ENCODE results near the gene SCN3B. TPM values are rescaled to one million over a fixed set of nuclear protein-coding genes. Genes with fewer than 3 reads are reported as not detected.

Gene SCN3B, protein sequence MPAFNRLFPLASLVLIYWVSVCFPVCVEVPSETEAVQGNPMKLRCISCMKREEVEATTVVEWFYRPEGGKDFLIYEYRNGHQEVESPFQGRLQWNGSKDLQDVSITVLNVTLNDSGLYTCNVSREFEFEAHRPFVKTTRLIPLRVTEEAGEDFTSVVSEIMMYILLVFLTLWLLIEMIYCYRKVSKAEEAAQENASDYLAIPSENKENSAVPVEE
- total RNA-seq, result 10 to 100 TPM in 5 of 8 experiments, 1 to 10 TPM in 1, under 1 TPM in 2; 0.13 to 67.3 (median 25.3) TPM

DNA sequence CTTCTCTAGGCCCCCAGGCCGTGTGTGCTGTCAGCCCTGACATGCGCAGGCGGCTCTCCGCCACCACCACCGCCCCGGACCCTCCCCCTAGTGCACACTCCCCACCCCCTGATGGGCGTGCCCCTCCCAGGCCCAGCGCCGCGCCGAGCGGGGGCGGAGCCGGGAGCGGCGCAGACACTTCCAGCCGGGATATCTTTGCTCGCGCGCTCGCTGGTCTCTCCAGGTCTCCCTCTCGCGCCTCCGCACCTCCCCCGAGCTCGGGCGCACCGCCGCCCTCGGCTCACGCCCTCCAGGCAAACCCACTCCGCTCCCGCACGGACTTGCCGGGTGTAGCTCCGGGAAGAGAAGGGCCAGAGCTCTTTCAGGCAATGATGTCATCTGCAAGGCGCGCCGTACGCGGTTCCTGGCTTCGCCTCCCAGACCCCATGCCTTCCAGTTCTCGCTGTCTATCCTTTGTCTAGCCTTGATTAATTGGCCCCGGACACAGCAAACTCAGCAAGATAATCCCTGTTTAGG is at the start of gene SCN3B:
SCN3B (minus strand) TSS at position 59 of the 516 bp plus-strand sequence. CDS start 823 bp downstream, outside the sequence.
- Histone ChIP-seq H3K27ac (peak within 1 kb of the TSS; percentile 87 to 95), H3K4me1 (replicated peaks in 1 of 2) (peaks cover 17% of the 10 kb centered on the region in 2 donors), H3K4me3 (peak within 1 kb of the TSS; percentile 55 to 74 (median 70))
- in situ Hi-C loops (cut with MboI; ENCODE audit: low pct_unique_long_range_greater_than_20kb in 2 of 9, low sequenced_read_pairs in 9 of 9, unreplicated experiment in 9 of 9), result no loop called here
- 0 to 10% (median 0%) methylated on average over 1 to 3 of the region's 44 CpGs; no CpG with 5 or more reads in 5 of the 10 experiments for WGBS, 10 experiments
- peak; percentile 83 to 94 (median 87) for ATAC-seq (replicated peaks in 6 of 8)

DNA sequence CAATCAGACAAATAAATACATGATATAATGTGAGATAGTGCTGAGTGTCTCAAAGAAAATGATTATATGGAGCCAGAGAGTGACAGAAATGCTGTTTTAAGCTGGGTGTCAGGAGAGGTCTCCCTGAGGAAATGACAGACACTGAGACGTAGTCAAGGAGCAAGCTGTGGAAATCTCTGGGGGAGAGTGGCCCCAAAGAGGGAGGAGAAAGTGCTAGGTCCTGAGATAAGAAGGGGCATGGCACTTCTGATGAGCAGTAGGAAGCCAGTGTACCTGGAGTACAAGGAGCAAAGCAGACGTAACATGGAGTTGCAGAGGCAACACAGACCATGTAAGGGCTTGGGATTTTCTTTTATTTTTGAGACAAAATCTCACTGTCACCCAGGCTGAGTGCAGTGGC is 48.3 kb upstream of the SCN3B start:
- peaks cover 7 to 12% of the 10 kb centered on the region in 2 donors for H3K4me1 ChIP-seq (replicated peaks in 1 of 2)
- ATAC-seq (replicated peaks in 6 of 8), result no peak
- in situ Hi-C loops (cut with MboI; ENCODE audit: low pct_unique_long_range_greater_than_20kb in 2 of 9, low sequenced_read_pairs in 9 of 9, unreplicated experiment in 9 of 9), result loop anchor here in 3 of 9 experiments (10.0 to 25.0 kb wide), 3 partner anchors 58 to 115 kb away; no protein-coding TSS in a partner anchor
- no peak overlapping the region for H3K27ac ChIP-seq
- WGBS, 10 experiments, result 43 to 100% (median 83%) methylated on average over 1 to 2 of the region's 2 CpGs; no CpG with 5 or more reads in 7 of the 10 experiments
- H3K4me3 ChIP-seq, result no peak overlapping the region

DNA sequence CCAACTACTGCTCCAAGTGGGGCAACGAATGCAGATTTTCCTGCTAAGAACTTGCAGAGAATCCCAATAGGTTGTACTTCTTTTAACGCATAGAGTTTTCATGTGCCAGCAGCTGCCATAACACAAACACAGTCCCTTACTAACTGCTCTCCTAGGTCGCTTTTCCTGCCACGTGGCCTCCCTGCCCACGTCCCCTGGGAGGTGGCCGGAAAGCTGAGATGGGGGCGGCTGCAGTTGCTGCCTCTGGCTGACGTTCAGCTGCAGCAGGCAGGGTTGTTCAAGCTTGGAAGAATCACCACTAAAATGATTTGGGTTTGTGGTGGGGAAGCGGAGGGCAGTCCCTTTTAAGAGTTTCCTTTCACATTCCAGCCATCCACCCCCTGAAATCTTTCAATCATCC is 47.7 kb upstream of the SCN3B start:
- Histone ChIP-seq H3K27ac (no peak overlapping the region), H3K4me1 (replicated peaks in 1 of 2) (peaks cover 7 to 14% of the 10 kb centered on the region in 2 donors), H3K4me3 (no peak overlapping the region)
- 10 to 100% (median 49%) methylated on average over 1 to 8 of the region's 9 CpGs; no CpG with 5 or more reads in 2 of the 10 experiments for WGBS, 10 experiments
- ATAC-seq (replicated peaks in 6 of 8), result peak in 1 of 8 experiments; percentile 36
- in situ Hi-C loops (cut with MboI; ENCODE audit: low pct_unique_long_range_greater_than_20kb in 2 of 9, low sequenced_read_pairs in 9 of 9, unreplicated experiment in 9 of 9), result loop anchor here in 3 of 9 experiments (10.0 to 25.0 kb wide), 3 partner anchors 57 to 115 kb away; no protein-coding TSS in a partner anchor

DNA sequence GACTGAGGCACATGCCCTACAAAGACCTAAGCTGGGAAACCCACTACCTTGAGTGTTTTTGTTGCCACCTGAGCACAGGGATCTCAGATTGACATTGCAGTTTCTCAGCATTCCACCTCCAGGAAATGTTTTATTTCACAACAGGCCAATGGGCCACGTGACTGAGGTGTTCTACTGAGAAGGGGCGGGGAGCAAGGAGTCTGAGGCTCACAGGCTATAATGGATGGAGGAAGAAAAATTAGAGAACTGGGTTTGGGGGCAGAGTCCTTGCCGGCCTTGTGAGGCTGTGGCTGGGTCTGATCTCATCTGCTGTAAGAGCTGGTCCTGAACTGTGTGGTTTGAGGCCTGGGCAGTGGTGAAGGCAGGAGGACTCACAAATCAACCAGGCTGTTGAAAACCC is 46.3 kb upstream of the SCN3B start:
- Histone ChIP-seq H3K4me1 (replicated peaks in 1 of 2) (peaks cover 7 to 14% of the 10 kb centered on the region in 2 donors), H3K27ac (no peak overlapping the region), H3K4me3 (no peak overlapping the region)
- no peak for ATAC-seq (replicated peaks in 6 of 8)
- in situ Hi-C loops (cut with MboI; ENCODE audit: low pct_unique_long_range_greater_than_20kb in 2 of 9, low sequenced_read_pairs in 9 of 9, unreplicated experiment in 9 of 9), result loop anchor here in 3 of 9 experiments (10.0 to 25.0 kb wide), 3 partner anchors 56 to 113 kb away; no protein-coding TSS in a partner anchor
- WGBS, 10 experiments, result 17 to 100% (median 83%) methylated on average over 1 to 3 of the region's 3 CpGs; no CpG with 5 or more reads in 3 of the 10 experiments

DNA sequence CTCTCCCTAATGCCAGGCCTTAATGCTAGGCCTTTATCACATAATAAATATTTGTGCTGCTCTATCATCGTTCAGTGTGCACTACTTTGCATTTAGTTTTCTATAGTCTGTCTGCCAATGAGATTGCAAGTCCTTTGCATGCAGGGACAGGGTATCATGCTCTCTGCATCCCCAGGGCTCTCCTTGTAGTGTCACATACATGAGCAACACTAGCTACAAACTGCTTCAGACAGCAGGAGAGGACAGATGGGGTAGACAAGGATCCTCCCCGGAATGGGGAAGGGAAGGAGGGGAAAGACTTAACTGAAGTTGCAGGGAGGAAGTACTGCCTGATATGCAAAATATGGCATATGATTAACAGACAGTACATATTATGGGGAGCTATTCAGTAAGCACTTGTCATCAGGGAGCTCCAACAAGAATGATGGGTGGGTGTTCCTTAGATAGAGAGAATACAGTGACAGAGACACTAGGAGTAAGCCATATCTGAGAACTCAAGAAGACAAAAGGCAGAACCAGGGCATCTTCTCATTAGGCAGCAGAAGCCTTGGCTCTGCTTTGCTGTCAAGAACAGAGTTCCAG is 44.2 kb upstream of the SCN3B start:
- Histone ChIP-seq H3K27ac (no peak overlapping the region), H3K4me3 (no peak overlapping the region), H3K4me1 (replicated peaks in 1 of 2) (peaks cover 7 to 16% of the 10 kb centered on the region in 2 donors)
- in situ Hi-C loops (cut with MboI; ENCODE audit: low pct_unique_long_range_greater_than_20kb in 2 of 9, low sequenced_read_pairs in 9 of 9, unreplicated experiment in 9 of 9), result no loop called here
- ATAC-seq (replicated peaks in 6 of 8), result peak in 7 of 8 experiments; percentile 22 to 94 (median 59)
- 0 to 83% (median 67%) methylated on average over 1 to 2 of the region's 2 CpGs; no CpG with 5 or more reads in 3 of the 10 experiments for WGBS, 10 experiments

DNA sequence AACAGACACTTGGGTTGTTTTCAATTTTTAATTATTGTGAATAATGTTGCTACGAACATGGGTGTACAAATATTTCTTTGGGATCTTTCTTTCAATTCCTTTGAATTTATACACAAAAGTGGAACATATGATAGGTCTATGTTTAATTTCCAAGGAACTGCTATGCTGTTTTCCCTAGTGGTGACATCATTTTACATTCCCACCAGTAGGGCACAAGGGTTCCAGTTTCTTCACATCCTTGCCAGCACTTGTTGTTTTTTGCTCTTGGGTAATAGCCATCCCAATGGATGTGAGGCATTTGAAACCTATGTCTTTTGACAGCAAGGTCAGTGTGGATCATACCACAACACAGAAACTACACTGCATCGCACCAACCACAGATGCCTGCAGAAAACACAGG is 41.8 kb upstream of the SCN3B start:
- ATAC-seq (replicated peaks in 6 of 8), result no peak
- no peak overlapping the region for H3K27ac ChIP-seq
- WGBS, 10 experiments, result 0 to 100% (median 67%) methylated on average over 1 to 2 of the region's 2 CpGs; no CpG with 5 or more reads in 2 of the 10 experiments
- in situ Hi-C loops (cut with MboI; ENCODE audit: low pct_unique_long_range_greater_than_20kb in 2 of 9, low sequenced_read_pairs in 9 of 9, unreplicated experiment in 9 of 9), result no loop called here
- H3K4me1 ChIP-seq (replicated peaks in 1 of 2), result peaks cover 7 to 16% of the 10 kb centered on the region in 2 donors
- no peak overlapping the region for H3K4me3 ChIP-seq

DNA sequence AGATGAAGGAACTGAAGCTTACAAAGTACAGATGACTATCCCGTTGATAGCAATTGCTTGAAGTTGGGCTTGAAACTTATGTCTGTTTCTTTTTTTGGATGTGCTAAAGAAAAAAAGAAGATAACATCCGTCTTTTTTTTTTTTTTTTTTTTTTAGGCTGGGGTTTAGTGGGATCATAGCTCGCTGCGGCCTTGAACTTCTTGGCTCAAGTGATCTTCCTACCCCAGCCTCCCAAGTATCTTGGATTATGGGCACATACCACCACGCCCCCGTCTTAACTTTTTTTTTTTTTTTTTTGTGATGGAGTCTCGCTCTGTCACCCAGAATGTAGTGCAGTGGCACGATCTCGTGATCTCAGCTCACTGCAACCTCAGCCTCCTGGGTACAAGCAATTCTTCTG is 40.8 kb upstream of the SCN3B start:
- no peak overlapping the region for H3K4me3 ChIP-seq
- in situ Hi-C loops (cut with MboI; ENCODE audit: low pct_unique_long_range_greater_than_20kb in 2 of 9, low sequenced_read_pairs in 9 of 9, unreplicated experiment in 9 of 9), result no loop called here
- H3K27ac ChIP-seq, result no peak overlapping the region
- peaks cover 7 to 16% of the 10 kb centered on the region in 2 donors for H3K4me1 ChIP-seq (replicated peaks in 1 of 2)
- no peak for ATAC-seq (replicated peaks in 6 of 8)
- WGBS, 10 experiments, result 20 to 89% (median 76%) methylated on average over 3 to 8 of the region's 9 CpGs

DNA sequence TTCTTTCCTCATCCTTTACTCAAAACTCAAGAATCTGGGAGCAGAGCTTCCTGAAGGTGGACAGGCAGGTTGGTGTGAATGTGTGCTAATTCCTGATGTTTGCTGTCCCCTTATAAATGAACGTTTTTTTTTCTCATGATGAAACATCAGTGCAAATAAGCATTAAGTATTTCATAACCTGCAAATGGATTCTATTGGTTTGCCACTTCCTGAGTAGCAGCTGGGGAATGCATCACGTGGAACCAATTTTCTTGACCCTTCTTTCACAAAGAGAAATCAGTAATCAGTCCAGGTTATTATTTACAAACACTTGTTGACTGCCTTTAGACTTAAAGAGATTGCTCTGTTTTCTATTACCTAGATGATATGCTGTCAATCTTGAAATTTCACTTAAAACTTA is 40.1 kb upstream of the SCN3B start:
- no peak overlapping the region for H3K27ac ChIP-seq
- peak in 4 of 8 experiments; percentile 33 to 54 (median 38) for ATAC-seq (replicated peaks in 6 of 8)
- no peak overlapping the region for H3K4me3 ChIP-seq
- peaks cover 7 to 16% of the 10 kb centered on the region in 2 donors for H3K4me1 ChIP-seq (replicated peaks in 1 of 2)
- WGBS, 10 experiments, result 4 to 67% (median 54%) methylated on average over 1 to 2 of the region's 2 CpGs; no CpG with 5 or more reads in 1 of the 10 experiments
- in situ Hi-C loops (cut with MboI; ENCODE audit: low pct_unique_long_range_greater_than_20kb in 2 of 9, low sequenced_read_pairs in 9 of 9, unreplicated experiment in 9 of 9), result no loop called here

DNA sequence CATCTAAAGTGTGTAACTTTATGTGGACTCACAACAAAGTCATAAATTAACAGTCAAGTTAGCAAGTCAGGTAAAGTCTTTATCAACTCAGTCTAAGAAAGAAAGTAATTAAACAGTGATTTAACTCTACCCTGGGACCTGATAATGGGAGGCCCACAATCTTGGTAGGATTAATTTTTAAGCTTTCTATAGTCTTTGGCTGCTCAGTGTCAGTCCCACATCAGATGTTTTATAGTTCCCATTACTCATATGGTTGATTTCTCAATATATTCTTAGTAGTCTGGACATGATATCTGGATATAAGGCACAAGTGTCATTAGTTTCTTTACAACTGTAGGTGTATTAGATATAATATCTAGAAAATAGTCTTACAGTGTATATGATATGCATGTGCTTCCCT is 38.5 kb upstream of the SCN3B start:
- Histone ChIP-seq H3K4me1 (replicated peaks in 1 of 2) (peaks cover 0 to 7% of the 10 kb centered on the region in 2 donors), H3K27ac (no peak overlapping the region), H3K4me3 (no peak overlapping the region)
- ATAC-seq (replicated peaks in 6 of 8), result no peak
- in situ Hi-C loops (cut with MboI; ENCODE audit: low pct_unique_long_range_greater_than_20kb in 2 of 9, low sequenced_read_pairs in 9 of 9, unreplicated experiment in 9 of 9), result no loop called here

DNA sequence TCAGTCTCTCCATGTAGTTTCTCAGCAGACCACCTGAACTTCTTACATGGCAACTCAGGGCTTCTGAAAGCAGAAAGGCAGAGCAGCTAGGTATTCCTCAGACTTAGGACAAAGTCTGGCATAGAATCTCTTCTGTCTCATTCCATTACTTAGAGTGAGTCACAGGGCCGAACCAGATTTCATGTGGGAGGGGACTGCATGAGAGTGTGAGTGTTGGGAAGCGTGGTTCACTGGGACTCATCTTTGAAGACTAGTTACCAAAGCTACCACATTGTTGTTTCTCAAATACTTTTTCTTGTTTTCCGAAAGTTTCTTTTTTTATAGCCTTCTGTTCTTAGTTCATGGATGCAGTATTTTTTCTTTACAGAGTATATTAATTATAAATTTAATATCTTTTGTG is 36.1 kb upstream of the SCN3B start:
- Histone ChIP-seq H3K4me3 (no peak overlapping the region), H3K4me1 (replicated peaks in 1 of 2) (peaks cover 0 to 2% of the 10 kb centered on the region in 2 donors), H3K27ac (no peak overlapping the region)
- 0 to 95% (median 59%) methylated on average over 1 to 3 of the region's 3 CpGs for WGBS, 10 experiments
- in situ Hi-C loops (cut with MboI; ENCODE audit: low pct_unique_long_range_greater_than_20kb in 2 of 9, low sequenced_read_pairs in 9 of 9, unreplicated experiment in 9 of 9), result no loop called here
- ATAC-seq (replicated peaks in 6 of 8), result peak in 2 of 8 experiments; percentile 100

DNA sequence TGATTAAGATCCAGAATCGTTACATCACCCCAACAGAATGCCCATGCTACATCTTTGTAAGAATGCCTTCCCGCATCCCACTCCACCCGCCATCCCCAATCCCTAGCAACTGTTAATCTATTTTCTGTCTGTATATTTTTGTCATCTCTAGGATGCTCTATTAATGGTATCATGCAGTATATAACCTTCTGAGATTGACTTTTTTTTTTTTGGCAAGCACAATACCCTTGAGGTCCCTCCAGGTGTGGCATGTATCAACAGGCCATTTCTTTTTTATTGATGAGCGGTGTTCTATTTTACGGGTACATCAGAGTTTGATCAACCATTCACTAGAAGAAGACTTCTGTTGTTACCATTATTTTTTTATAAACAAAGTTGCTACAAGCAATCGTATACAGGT is 30.2 kb upstream of the SCN3B start:
- 40 to 100% (median 91%) methylated on average over 2 to 6 of the region's 6 CpGs for whole genome bisulfite sequencing, 10 experiments
- no peak for ATAC-seq (replicated peaks in 6 of 8)
- in situ Hi-C loops (cut with MboI; ENCODE audit: low pct_unique_long_range_greater_than_20kb in 2 of 9, low sequenced_read_pairs in 9 of 9, unreplicated experiment in 9 of 9), result no loop called here
- peaks cover 15 to 19% of the 10 kb centered on the region in 2 donors for H3K4me1 ChIP-seq (replicated peaks in 1 of 2)
- no peak overlapping the region for H3K27ac ChIP-seq
- no peak overlapping the region for H3K4me3 ChIP-seq

DNA sequence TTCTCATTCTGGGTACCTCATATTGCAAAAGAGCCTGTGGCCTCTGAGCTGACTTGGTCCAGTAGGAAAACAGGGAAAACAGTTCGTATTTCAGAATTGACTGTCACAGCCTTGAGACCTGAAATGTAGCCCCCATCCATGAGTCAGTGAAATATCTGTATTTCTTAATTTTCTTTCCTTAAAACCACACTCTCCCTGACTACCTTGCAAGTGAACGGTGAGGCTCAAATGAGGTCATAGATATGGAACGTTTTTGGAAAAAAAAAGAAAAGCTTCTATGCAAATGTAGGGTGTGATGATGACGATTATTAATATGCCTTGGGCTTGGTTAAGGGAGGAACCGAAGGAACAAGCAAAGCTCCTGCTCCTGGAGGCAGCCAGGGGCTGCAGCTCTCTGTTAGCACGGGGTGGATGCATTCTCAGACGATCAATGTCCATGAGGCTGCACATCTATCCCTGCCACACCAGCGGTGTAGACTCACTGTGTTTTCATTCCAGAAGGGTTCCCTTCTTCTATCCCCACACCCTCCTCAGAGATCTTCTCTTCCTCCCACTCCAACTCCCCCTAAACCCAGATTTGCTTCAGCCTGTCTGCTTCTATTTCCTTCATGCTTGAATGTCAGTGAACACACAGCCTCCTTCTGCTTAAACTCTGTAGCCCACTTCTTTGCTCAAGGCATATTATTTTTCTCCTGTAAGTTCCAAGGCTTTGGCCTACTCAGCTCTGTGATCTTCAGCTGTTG is 29.2 kb upstream of the SCN3B start:
- H3K4me3 ChIP-seq, result no peak overlapping the region
- in situ Hi-C loops (cut with MboI; ENCODE audit: low pct_unique_long_range_greater_than_20kb in 2 of 9, low sequenced_read_pairs in 9 of 9, unreplicated experiment in 9 of 9), result no loop called here
- 0 to 64% (median 49%) methylated on average over 2 to 8 of the region's 8 CpGs; no CpG with 5 or more reads in 1 of the 10 experiments for WGBS, 10 experiments
- peaks cover 15 to 19% of the 10 kb centered on the region in 2 donors for H3K4me1 ChIP-seq (replicated peaks in 1 of 2)
- peak; percentile 53 to 99 (median 88) for ATAC-seq (replicated peaks in 6 of 8)
- H3K27ac ChIP-seq, result peak overlapping the region in 1 of 2 donors; percentile 52
